HEK293T (cell line): Measurements from ENCODE around the gene CCDC157.
"Not testable (repeated sequence)": the region's sequence is repeated elsewhere in the genome, so short reads cannot be mapped to it uniquely, and the experiment has no call there.

Experiments used
- CTCF ChIA-PET: fragments of 350-600 bp; formaldehyde crosslinking; extraction: SDS; loops from one replicate; lab custom pipeline; 2021; ENCODE audit warnings: antibody characterized with exemption, inconsistent platforms; lab: Yijun Ruan, JAX
- POLR2A ChIA-PET: fragments of 350-600 bp; formaldehyde crosslinking; extraction: SDS; loops from one replicate; lab custom pipeline; 2020; ENCODE audit warnings: antibody characterized with exemption, inconsistent platforms; lab: Yijun Ruan, JAX
- DNase-seq: peaks from one replicate; pipeline ENCODE4 v3.0.0; 2012; ENCODE audit warnings: mixed read lengths; ENCODE audit errors: extremely low spot score
- ARNT ChIP-seq: fragments of 450-650 bp; IDR thresholded peaks from 2 replicates; pipeline ENCODE4 v1.6.1; 2017; ENCODE audit warnings: mild to moderate bottlenecking
- BHLHE40 ChIP-seq: fragments of 450-650 bp; IDR thresholded peaks from 2 replicates; pipeline ENCODE4 v1.6.1; 2016; ENCODE audit warnings: mild to moderate bottlenecking, moderate library complexity, borderline replicate concordance
- CTBP1 ChIP-seq: fragments of 450-650 bp; IDR thresholded peaks from 2 replicates; pipeline ENCODE4 v1.6.1; 2016; ENCODE audit warnings: borderline replicate concordance
- ELF4 ChIP-seq: fragments of 450-650 bp; IDR thresholded peaks from 2 replicates; pipeline ENCODE4 v1.6.1; 2017; ENCODE audit warnings: antibody characterized with exemption
- FOXA1 ChIP-seq: fragments of 450-650 bp; IDR thresholded peaks from 2 replicates; pipeline ENCODE4 v1.6.1; 2016; ENCODE audit warnings: mild to moderate bottlenecking
- FOXK2 ChIP-seq: fragments of 450-650 bp; IDR thresholded peaks from 2 replicates; pipeline ENCODE4 v1.6.1; 2016; ENCODE audit warnings: mild to moderate bottlenecking
- FOXM1 ChIP-seq: fragments of 450-650 bp; IDR thresholded peaks from 2 replicates; pipeline ENCODE4 v1.6.1; 2017; ENCODE audit warnings: mild to moderate bottlenecking, borderline replicate concordance
- HDGF ChIP-seq: fragments of 450-650 bp; IDR thresholded peaks from 2 replicates; pipeline ENCODE4 v1.6.1; 2017; ENCODE audit warnings: antibody characterized with exemption, borderline replicate concordance
- L3MBTL2 ChIP-seq: fragments of 450-650 bp; conservative IDR thresholded peaks from 2 replicates; pipeline ENCODE4 v1.6.1; 2016; ENCODE audit warnings: mild to moderate bottlenecking
- LEF1 ChIP-seq: fragments of 450-650 bp; IDR thresholded peaks from 2 replicates; pipeline ENCODE4 v1.6.1; 2017; ENCODE audit warnings: mild to moderate bottlenecking, borderline replicate concordance
- NFRKB ChIP-seq: fragments of 450-650 bp; IDR thresholded peaks from 2 replicates; pipeline ENCODE4 v1.6.1; 2016; ENCODE audit warnings: mild to moderate bottlenecking, moderate library complexity
- PKNOX1 ChIP-seq: fragments of 450-650 bp; IDR thresholded peaks from 2 replicates; pipeline ENCODE4 v1.6.1; 2016
- SP1 ChIP-seq: fragments of 450-650 bp; IDR thresholded peaks from 2 replicates; pipeline ENCODE4 v1.6.1; 2017
- SUZ12 ChIP-seq: fragments of 450-650 bp; IDR thresholded peaks from 2 replicates; pipeline ENCODE4 v1.6.1; 2016; ENCODE audit warnings: mild to moderate bottlenecking
- TARDBP ChIP-seq: fragments of 450-650 bp; IDR thresholded peaks from 2 replicates; pipeline ENCODE4 v1.6.1; 2016
- ZNF384 ChIP-seq: fragments of 450-650 bp; IDR thresholded peaks from 2 replicates; pipeline ENCODE4 v1.6.1; 2016

The CCDC157 gene

GRCh38 chr22:30336752-30337460, 19.9 kb upstream of the CCDC157 start:
- DNase-seq: no peak
- TF ChIP-seq BHLHE40: no peak
- TF ChIP-seq SP1: no peak
- TF ChIP-seq ARNT: no peak
- TF ChIP-seq TARDBP: no peak
- TF ChIP-seq FOXK2: no peak
- TF ChIP-seq ZNF384: no peak
- TF ChIP-seq ELF4: no peak
- no peak for TF ChIP-seq PKNOX1
- no peak for TF ChIP-seq FOXA1
- TF ChIP-seq NFRKB: no peak
- TF ChIP-seq SUZ12: no peak
- TF ChIP-seq HDGF: no peak
- no peak for TF ChIP-seq LEF1
- no peak for TF ChIP-seq L3MBTL2
- no peak for TF ChIP-seq FOXM1
- no peak for TF ChIP-seq CTBP1
- POLR2A ChIA-PET: interaction anchor here (1.0 kb wide), 1 partner anchor 10 kb away, joined by 3 read pairs; no protein-coding TSS in a partner anchor
- CTCF ChIA-PET: no interaction called here

GRCh38 chr22:30337461-30337778, 19.4 kb upstream of the CCDC157 start:
- ChIA-PET POLR2A (interaction anchor here (1.0 kb wide), 1 partner anchor 9 kb away, joined by 3 read pairs; no protein-coding TSS in a partner anchor), CTCF (no interaction called here)
- TF ChIP-seq PKNOX1 (no peak), FOXA1 (no peak), CTBP1 (no peak), FOXK2 (no peak), ARNT (no peak), L3MBTL2 (no peak), ELF4 (no peak), SP1 (no peak)
- DNase-seq: no peak

GRCh38 chr22:30338341-30338740, 18.5 kb upstream of the CCDC157 start:
- DNase-seq, POLR2A ChIA-PET, CTCF ChIA-PET: not testable (repeated sequence)

GRCh38 chr22:30338802-30339201, 18.0 kb upstream of the CCDC157 start:
- CTCF ChIA-PET: no interaction called here
- POLR2A ChIA-PET: no interaction called here
- TF ChIP-seq SP1 (no peak), HDGF (no peak)
- no peak for DNase-seq

GRCh38 chr22:30340911-30341685, 15.7 kb upstream of the CCDC157 start:
- ChIA-PET CTCF (no interaction called here), POLR2A (interaction anchor here (1.5 to 1.8 kb wide), 2 partner anchors 10 to 13 kb away, joined by 4 read pairs; no protein-coding TSS in a partner anchor)
- TF ChIP-seq ZNF384: no peak
- TF ChIP-seq SUZ12: no peak
- no peak for TF ChIP-seq ELF4
- no peak for TF ChIP-seq L3MBTL2
- TF ChIP-seq NFRKB: no peak
- no peak for TF ChIP-seq SP1
- TF ChIP-seq LEF1: no peak
- TF ChIP-seq FOXM1: no peak
- no peak for TF ChIP-seq FOXA1
- no peak for TF ChIP-seq HDGF
- no peak for TF ChIP-seq BHLHE40
- no peak for TF ChIP-seq TARDBP
- TF ChIP-seq FOXK2: no peak
- no peak for TF ChIP-seq PKNOX1
- DNase-seq: no peak

DNA sequence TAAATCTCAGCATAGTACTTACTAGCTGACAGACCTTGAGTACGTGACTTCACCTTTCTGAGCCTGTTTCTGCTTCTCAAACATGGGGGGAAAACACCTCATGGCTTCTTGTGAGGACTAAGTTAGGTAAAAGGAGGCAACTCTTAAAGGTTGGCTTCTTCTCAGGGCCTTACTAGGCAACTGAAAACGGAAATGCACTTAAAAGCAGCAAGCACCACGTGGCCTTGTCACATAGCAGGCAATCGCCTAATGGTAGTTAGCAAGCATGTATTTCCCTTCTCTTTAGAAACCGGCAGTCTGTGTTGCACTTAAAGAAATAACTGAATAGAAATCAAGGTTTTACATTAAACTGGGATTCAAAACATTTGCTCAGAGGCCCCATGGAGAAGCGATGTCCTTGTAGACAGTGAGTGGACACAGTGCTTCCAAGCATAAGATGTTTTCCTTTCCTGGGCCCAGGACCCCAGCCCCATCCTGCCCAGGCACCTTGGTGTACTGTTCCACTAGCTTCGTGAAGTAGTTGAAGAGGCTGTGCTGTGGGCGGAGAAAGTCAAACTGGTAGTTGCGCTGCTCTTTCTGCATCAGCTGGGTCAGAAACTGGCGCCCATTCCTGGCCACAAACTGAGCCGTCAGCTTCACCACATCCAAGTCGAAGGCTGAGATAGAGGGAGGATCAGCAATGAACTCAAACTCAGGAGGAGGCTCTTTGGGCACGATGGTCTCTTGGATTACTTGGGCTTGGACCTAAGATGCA, 12.2 kb upstream of the CCDC157 start:
- POLR2A ChIA-PET: interaction anchor here (3.1 kb wide), 1 partner anchor 12 kb away, joined by 12 read pairs; the partner anchor contains the start of genes CCDC157 and SF3A1
- no peak for DNase-seq
- no peak for TF ChIP-seq ZNF384
- no peak for TF ChIP-seq SP1
- no peak for TF ChIP-seq CTBP1
- TF ChIP-seq LEF1: no peak
- TF ChIP-seq HDGF: no peak
- no peak for TF ChIP-seq SUZ12
- no peak for TF ChIP-seq BHLHE40
- TF ChIP-seq FOXA1: no peak
- TF ChIP-seq TARDBP: no peak
- TF ChIP-seq ARNT: no peak
- TF ChIP-seq ELF4: no peak
- TF ChIP-seq FOXM1: no peak
- no peak for TF ChIP-seq FOXK2
- no peak for TF ChIP-seq L3MBTL2
- no peak for TF ChIP-seq PKNOX1
- no peak for TF ChIP-seq NFRKB
- CTCF ChIA-PET: no interaction called here
